ENCODE measurements around the gene ACCSL. TPM values are rescaled to one million over a fixed set of nuclear protein-coding genes. Genes with fewer than 3 reads are reported as not detected.

The ACCSL gene
- polyA plus RNA-seq, 1 donor (not counting 4 experiments of a cell fraction or from before 2014, with no cell fraction given), result not detected

DNA sequence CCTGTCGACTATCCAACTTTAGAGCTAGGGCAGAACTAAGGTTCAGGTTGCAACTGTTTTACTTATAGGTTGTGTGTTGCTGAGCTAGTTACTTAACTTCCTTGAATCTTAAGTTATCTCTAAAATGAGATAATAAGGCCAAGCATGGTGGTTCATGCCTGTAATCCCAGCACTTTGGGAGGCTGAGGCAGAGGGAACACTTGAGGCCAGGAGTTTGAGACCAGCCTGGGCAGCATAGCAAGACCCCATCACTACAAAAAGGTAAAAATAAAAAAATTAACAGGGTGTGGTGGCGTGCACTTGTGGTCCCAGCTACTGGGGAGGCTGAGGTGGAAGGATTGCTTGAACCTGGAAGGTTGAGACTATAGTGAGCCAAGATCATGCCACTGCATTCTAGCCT is 20.4 kb downstream of the ACCSL start:
- DNase-seq (ENCODE audit: low read depth, low spot score), result no peak
- Histone ChIP-seq H2AFZ (ENCODE audit: control insufficient read depth, low read length) (no peak overlapping the region), H3K27ac (ENCODE audit: control insufficient read depth, insufficient read depth, low read length) (no peak overlapping the region), H3K9me3 (ENCODE audit: control insufficient read depth, low read depth, low read length) (no peaks in the 10 kb centered on the region), H3K79me2 (ENCODE audit: control insufficient read depth, insufficient read depth, low read length) (no peaks in the 10 kb centered on the region), H3K9ac (ENCODE audit: control insufficient read depth, extremely low read depth, insufficient read depth, low read length) (no peak overlapping the region), H3K36me3 (ENCODE audit: control insufficient read depth in 2 of 2, extremely low read depth in 1 of 2, insufficient read depth in 2 of 2, low read length in 2 of 2) (no peaks in the 10 kb centered on the region), H3K4me2 (ENCODE audit: control insufficient read depth, extremely low read depth, insufficient read depth, low read depth, low read length) (no peak overlapping the region), H3K4me1 (ENCODE audit: control insufficient read depth, extremely low read depth, insufficient read depth, low read length) (peaks cover 5% of the 10 kb centered on the region), H4K20me1 (ENCODE audit: control insufficient read depth, extremely low read depth, insufficient read depth, low read length) (no peaks in the 10 kb centered on the region), H3K4me3 (ENCODE audit: control insufficient read depth in 2 of 3, extremely low read depth in 1 of 3, insufficient read depth in 2 of 3, low read depth in 1 of 3, low read length in 3 of 3) (no peak overlapping the region), H3K9me1 (ENCODE audit: control insufficient read depth, extremely low read depth, insufficient read depth, low read length) (no peaks in the 10 kb centered on the region), H3K27me3 (ENCODE audit: control insufficient read depth, extremely low read depth, insufficient read depth, low read length) (no peaks in the 10 kb centered on the region)
- dilution Hi-C loops (cut with MboI; ENCODE audit: extremely low pct_ligation_motif_present, low sequenced_read_pairs), result no loop called here
- TF ChIP-seq, protein P1, sequence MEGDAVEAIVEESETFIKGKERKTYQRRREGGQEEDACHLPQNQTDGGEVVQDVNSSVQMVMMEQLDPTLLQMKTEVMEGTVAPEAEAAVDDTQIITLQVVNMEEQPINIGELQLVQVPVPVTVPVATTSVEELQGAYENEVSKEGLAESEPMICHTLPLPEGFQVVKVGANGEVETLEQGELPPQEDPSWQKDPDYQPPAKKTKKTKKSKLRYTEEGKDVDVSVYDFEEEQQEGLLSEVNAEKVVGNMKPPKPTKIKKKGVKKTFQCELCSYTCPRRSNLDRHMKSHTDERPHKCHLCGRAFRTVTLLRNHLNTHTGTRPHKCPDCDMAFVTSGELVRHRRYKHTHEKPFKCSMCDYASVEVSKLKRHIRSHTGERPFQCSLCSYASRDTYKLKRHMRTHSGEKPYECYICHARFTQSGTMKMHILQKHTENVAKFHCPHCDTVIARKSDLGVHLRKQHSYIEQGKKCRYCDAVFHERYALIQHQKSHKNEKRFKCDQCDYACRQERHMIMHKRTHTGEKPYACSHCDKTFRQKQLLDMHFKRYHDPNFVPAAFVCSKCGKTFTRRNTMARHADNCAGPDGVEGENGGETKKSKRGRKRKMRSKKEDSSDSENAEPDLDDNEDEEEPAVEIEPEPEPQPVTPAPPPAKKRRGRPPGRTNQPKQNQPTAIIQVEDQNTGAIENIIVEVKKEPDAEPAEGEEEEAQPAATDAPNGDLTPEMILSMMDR (optimal IDR thresholded peaks at IDR 0.05 in 1 of 3, IDR thresholded peaks at IDR 0.05 in 1 of 3, conservative IDR thresholded peaks at IDR 0.05 in 1 of 3; ENCODE audit: extremely low read depth in 1 of 3, insufficient read depth in 2 of 3, low read length in 3 of 3), result no peak
- no peak for TF ChIP-seq EZH2 (IDR thresholded peaks at IDR 0.05; ENCODE audit: low read length)
- FAIRE-seq, result no peak

DNA sequence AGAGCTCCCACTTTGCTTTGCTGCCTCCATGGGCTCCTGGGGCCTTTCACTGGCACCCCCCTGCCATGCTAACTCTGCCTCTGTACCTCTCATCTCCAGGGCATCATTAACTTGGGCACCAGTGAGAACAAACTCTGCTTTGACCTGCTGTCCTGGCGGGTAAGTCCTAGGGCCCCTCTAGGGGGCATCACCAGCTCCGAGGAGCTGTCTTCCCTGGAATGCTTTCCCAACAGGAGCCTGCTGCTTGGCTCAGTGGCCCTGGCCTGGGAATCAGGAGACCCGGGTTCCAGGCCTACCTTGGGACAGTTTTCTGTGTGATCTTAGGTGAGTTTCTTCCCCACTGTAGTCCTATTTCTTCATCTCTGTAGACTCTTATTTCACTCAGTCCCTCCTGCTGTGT is 23.4 kb downstream of the ACCSL start:
- no peak for TF ChIP-seq EZH2 (IDR thresholded peaks at IDR 0.05; ENCODE audit: low read length)
- TF ChIP-seq, protein P1 (optimal IDR thresholded peaks at IDR 0.05 in 1 of 3, IDR thresholded peaks at IDR 0.05 in 1 of 3, conservative IDR thresholded peaks at IDR 0.05 in 1 of 3; ENCODE audit: extremely low read depth in 1 of 3, insufficient read depth in 2 of 3, low read length in 3 of 3), result no peak
- Histone ChIP-seq H4K20me1 (ENCODE audit: control insufficient read depth, extremely low read depth, insufficient read depth, low read length) (no peaks in the 10 kb centered on the region), H3K4me2 (ENCODE audit: control insufficient read depth, extremely low read depth, insufficient read depth, low read depth, low read length) (no peak overlapping the region), H3K4me1 (ENCODE audit: control insufficient read depth, extremely low read depth, insufficient read depth, low read length) (peaks cover 5% of the 10 kb centered on the region), H3K79me2 (ENCODE audit: control insufficient read depth, insufficient read depth, low read length) (no peaks in the 10 kb centered on the region), H3K4me3 (ENCODE audit: control insufficient read depth in 2 of 3, extremely low read depth in 1 of 3, insufficient read depth in 2 of 3, low read depth in 1 of 3, low read length in 3 of 3) (no peak overlapping the region), H3K27me3 (ENCODE audit: control insufficient read depth, extremely low read depth, insufficient read depth, low read length) (no peaks in the 10 kb centered on the region), H3K36me3 (ENCODE audit: control insufficient read depth in 2 of 2, extremely low read depth in 1 of 2, insufficient read depth in 2 of 2, low read length in 2 of 2) (peaks cover 0 to 1% of the 10 kb centered on the region in 2 experiments), H3K27ac (ENCODE audit: control insufficient read depth, insufficient read depth, low read length) (no peak overlapping the region), H3K9me3 (ENCODE audit: control insufficient read depth, low read depth, low read length) (no peaks in the 10 kb centered on the region), H2AFZ (ENCODE audit: control insufficient read depth, low read length) (no peak overlapping the region), H3K9ac (ENCODE audit: control insufficient read depth, extremely low read depth, insufficient read depth, low read length) (no peak overlapping the region), H3K9me1 (ENCODE audit: control insufficient read depth, extremely low read depth, insufficient read depth, low read length) (no peaks in the 10 kb centered on the region)
- FAIRE-seq (no peak), DNase-seq (ENCODE audit: low read depth, low spot score) (no peak)
- dilution Hi-C loops (cut with MboI; ENCODE audit: extremely low pct_ligation_motif_present, low sequenced_read_pairs), result no loop called here
